ENCODE data around the gene VPS26A. TPM values are rescaled to one million over a fixed set of nuclear protein-coding genes. Genes with fewer than 3 reads are reported as not detected.
A peak's percentile ranks its signal among the peaks of the same experiment; 100 is the strongest.

Gene VPS26A
- total RNA-seq, 2 donors from 2014 or later = 61.4 to 62.7 TPM

DNA sequence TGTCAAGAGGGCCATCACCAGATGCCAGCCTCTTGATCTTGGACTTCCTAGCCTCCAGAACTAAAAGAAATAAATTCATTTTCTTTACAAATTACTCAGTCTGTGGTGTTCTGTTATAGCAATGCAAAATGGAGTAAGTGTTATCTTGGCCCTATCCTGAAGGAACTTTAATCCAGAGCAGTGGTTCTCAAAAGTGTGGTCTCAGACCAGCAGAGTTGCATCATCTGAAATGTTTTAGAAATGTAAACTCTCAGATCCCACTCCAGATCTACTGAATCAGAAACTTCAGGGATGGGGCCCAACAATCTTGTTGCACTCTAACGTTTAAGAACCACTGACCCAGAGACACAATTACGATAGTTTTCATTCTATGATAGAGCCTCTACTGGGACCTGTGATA is 52.8 kb downstream of the VPS26A start:
- Histone ChIP-seq H3K36me3 (no peaks in the 10 kb centered on the region), H3K27ac (no peak overlapping the region), H3K9ac (ENCODE audit: low read depth in 2 of 2, low read length in 2 of 2) (no peak overlapping the region), H3K4me1 (peaks cover 4% of the 10 kb centered on the region), H3K27me3 (no peaks in the 10 kb centered on the region), H3K4me3 (no peak overlapping the region), H3K9me3 (no peaks in the 10 kb centered on the region)
- TF ChIP-seq, protein P1, sequence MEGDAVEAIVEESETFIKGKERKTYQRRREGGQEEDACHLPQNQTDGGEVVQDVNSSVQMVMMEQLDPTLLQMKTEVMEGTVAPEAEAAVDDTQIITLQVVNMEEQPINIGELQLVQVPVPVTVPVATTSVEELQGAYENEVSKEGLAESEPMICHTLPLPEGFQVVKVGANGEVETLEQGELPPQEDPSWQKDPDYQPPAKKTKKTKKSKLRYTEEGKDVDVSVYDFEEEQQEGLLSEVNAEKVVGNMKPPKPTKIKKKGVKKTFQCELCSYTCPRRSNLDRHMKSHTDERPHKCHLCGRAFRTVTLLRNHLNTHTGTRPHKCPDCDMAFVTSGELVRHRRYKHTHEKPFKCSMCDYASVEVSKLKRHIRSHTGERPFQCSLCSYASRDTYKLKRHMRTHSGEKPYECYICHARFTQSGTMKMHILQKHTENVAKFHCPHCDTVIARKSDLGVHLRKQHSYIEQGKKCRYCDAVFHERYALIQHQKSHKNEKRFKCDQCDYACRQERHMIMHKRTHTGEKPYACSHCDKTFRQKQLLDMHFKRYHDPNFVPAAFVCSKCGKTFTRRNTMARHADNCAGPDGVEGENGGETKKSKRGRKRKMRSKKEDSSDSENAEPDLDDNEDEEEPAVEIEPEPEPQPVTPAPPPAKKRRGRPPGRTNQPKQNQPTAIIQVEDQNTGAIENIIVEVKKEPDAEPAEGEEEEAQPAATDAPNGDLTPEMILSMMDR (IDR thresholded peaks at IDR 0.05) = no peak
- intact Hi-C loops (cut with DNase I) = no loop called here
- no peak for DNase-seq

DNA sequence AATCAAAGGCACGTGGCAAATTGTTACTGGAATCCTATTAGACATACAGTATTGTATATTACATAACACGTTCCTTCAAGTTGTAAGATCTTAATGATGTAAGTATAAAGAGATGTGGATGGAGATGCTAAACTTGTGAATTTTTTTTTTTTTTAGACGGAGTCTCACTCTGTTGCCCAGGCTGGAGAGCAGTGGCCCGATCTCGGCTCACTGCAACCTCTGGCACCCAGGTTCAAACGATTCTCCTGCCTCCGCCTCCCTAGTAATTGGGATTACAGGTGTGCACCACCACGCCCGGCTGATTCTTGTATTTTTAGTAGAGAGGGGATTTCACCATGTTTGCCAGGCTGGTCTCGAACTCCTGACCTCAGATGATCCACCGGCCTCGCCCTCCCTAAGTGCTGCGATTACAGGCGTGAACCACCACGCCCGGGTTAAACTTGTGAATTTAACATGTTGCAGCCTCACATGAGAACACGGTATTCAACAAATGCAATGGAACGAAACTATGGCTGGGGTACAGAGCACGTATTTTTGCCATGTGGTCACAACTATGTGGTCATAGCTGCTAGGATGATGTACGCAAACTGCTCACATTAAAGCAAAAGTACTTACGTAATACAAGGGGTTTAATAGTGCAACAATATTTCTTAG is 55.2 kb downstream of the VPS26A start:
- TF ChIP-seq, protein P1 (IDR thresholded peaks at IDR 0.05) = no peak
- Histone ChIP-seq H3K9ac (ENCODE audit: low read depth in 2 of 2, low read length in 2 of 2) (peak overlapping the region in 1 of 2 donors; percentile 98), H3K4me3 (peak overlapping the region; percentile 100), H3K27me3 (no peaks in the 10 kb centered on the region), H3K36me3 (no peaks in the 10 kb centered on the region), H3K9me3 (no peaks in the 10 kb centered on the region), H3K4me1 (peaks cover 4% of the 10 kb centered on the region), H3K27ac (peak overlapping the region; percentile 62)
- intact Hi-C loops (cut with DNase I) = no loop called here
- peak; percentile 20 for DNase-seq

DNA sequence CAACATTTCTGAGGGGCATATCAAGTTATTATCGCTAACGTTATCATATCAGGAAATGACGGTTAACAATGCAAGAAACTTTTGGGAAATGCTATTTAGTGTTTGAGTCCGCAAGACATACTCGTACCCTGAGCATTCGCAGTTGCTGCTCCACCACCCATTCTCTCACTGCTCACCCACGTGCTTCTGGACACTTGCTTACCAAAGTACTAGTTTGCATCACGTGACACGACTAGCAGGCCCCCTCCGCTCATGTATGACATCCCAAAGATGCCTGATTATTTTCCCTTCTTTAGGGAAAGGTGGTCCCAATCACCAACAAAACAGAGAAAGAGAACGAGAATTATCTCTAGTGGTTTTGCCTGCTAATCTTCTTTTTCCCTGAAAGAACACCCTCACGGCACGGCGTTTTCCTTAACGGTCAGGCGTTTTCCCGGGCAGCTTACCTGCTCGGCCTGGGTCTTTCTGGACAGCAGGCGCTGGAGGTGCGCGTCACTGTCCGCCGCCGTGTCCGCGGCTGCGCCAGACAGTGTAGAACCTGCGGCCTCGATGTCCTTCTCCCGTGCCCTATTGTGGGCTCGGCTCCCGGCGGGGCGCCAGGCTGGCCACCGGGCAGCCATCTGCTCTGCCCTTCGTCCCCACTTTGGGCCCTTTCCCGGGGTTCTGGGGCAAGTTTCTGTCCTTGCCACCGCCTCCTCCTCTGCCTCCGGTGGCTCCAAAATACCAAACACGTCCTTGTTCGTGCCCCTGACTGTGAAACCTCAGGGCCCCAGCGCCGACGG is 56.0 kb downstream of the VPS26A start, which contains the start of gene SUPV3L1:
Gene SUPV3L1 (plus strand): TSS at position 492 of the 782 bp plus-strand sequence. CDS start 58 bp downstream, at position 550.
- Histone ChIP-seq H3K4me3 (peak within 1 kb of the TSS; percentile 100), H3K27ac (peak within 1 kb of the TSS; percentile 62), H3K4me1 (peaks cover 4% of the 10 kb centered on the region), H3K9ac (ENCODE audit: low read depth in 2 of 2, low read length in 2 of 2) (peak within 1 kb of the TSS; percentile 88 to 98), H3K27me3 (no peaks in the 10 kb centered on the region), H3K9me3 (no peaks in the 10 kb centered on the region), H3K36me3 (no peaks in the 10 kb centered on the region)
- intact Hi-C loops (cut with DNase I) = no loop called here
- TF ChIP-seq, protein P1 (IDR thresholded peaks at IDR 0.05) = no peak
- DNase-seq = peak; percentile 96

DNA sequence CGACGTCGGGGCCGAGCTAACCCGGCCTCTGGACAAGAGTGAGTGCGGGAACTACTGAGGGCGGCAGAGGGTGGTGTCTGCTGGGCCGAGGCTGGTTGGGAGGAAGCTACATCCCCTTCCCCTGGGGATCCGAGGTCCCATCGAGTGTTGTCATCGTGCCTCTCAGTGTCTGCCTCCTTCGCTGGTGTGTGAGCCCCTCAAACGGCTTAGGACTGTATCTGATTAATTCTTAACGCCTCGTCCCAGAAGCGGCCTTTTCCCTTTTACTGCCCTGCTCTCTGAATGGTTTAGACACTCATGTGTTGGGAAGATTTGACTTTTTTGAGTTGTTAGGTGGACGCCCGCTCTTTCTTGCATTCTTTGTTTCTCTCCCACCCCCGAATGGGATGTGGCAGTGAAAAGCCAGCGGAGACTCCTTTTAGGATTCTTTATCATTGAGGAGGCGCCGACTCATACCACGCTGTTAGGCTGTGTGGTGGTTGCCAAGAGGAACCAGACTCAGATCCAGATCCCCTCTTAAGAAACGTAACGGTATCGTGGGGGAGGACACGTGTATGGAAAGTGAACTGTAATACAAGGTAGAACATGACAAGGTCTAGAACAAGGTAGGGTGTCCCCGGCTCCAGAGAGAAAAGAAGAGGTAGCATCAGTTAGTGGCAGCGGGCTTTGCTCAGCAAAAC is 56.7 kb downstream of the VPS26A start:
- Histone ChIP-seq H3K27me3 (no peaks in the 10 kb centered on the region), H3K4me1 (peaks cover 4% of the 10 kb centered on the region), H3K27ac (peak overlapping the region; percentile 62), H3K9ac (ENCODE audit: low read depth in 2 of 2, low read length in 2 of 2) (peak overlapping the region; percentile 88 to 98), H3K4me3 (peak overlapping the region; percentile 100), H3K9me3 (no peaks in the 10 kb centered on the region), H3K36me3 (no peaks in the 10 kb centered on the region)
- peak; percentile 18 for DNase-seq
- TF ChIP-seq, protein P1 (IDR thresholded peaks at IDR 0.05) = no peak
- intact Hi-C loops (cut with DNase I) = no loop called here

DNA sequence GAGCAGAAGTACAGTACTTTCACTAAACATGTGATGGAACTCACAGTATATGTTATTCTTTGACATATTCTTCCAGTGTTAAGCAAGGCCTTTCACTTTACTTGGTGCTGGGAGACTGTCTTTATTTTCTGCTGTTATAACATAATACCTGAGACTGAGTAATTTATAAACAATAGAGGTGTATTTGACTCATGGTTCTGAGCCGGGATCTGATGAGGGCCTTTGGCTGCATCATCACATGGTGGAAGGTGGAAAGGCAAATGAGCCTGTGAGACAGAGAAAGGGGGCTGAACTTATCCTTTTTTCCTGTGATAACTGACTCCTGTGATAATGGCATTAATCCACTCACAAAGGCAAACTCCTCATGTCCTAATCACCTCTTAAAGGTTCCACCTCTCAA is 57.5 kb downstream of the VPS26A start:
- H3K9ac ChIP-seq (ENCODE audit: low read depth in 2 of 2, low read length in 2 of 2) = peak overlapping the region; percentile 50 to 98
- no peaks in the 10 kb centered on the region for H3K27me3 ChIP-seq
- no peaks in the 10 kb centered on the region for H3K9me3 ChIP-seq
- H3K4me1 ChIP-seq = peaks cover 4% of the 10 kb centered on the region
- H3K36me3 ChIP-seq = peaks cover 3% of the 10 kb centered on the region
- intact Hi-C loops (cut with DNase I) = no loop called here
- no peak for DNase-seq
- peak overlapping the region; percentile 100 for H3K4me3 ChIP-seq
- no peak overlapping the region for H3K27ac ChIP-seq
- TF ChIP-seq, protein P1 (IDR thresholded peaks at IDR 0.05) = no peak
